HEK293 (cell line): ENCODE results near the gene RBCK1.

ENCODE experiments used
- CTCF ChIA-PET: fragments of 350-600 bp; formaldehyde crosslinking; extraction: SDS; loops from one replicate; lab custom pipeline; 2021; ENCODE audit warnings: antibody characterized with exemption; lab: Yijun Ruan, JAX
- POLR2A ChIA-PET: fragments of 300-600 bp; formaldehyde crosslinking; extraction: SDS; loops from one replicate; lab custom pipeline; 2020; ENCODE audit warnings: antibody characterized with exemption, inconsistent platforms; lab: Yijun Ruan, JAX
- H3K27ac ChIP-seq: fragments of 200-500 bp; sonication (Bioruptor generic); 2 replicates; pipeline ENCODE4 v1.5.1; 2014; ENCODE audit warnings: low read depth, low read length, control low read depth, inconsistent platforms; ENCODE audit errors: extremely low read depth
- H3K36me3 ChIP-seq, 2 experiments: fragments of 200-500 bp in 1 of 2; sonication (Bioruptor generic) in 1 of 2; 1 replicate in 1 of 2; 2 replicates in 1 of 2; pipeline ENCODE4 v1.5.1; 2014 to 2017; ENCODE audit warnings: inconsistent platforms in 2 of 2, low read length in 2 of 2; ENCODE audit not compliant: control insufficient read depth in 2 of 2, insufficient read depth in 1 of 2
- H3K4me1 ChIP-seq: fragments of 200-500 bp; sonication (Bioruptor generic); 2 replicates; pipeline ENCODE4 v1.5.1; 2014; ENCODE audit warnings: mild to moderate bottlenecking, low read length, inconsistent platforms; ENCODE audit not compliant: control insufficient read depth, insufficient read depth
- H3K4me3 ChIP-seq: 2 replicates; pipeline ENCODE4 v1.5.1; 2011; ENCODE audit warnings: low read depth, mild to moderate bottlenecking, control low read depth, low read length, moderate library complexity
- H3K9me3 ChIP-seq: fragments of 200-500 bp; sonication (Bioruptor generic); 2 replicates; pipeline ENCODE4 v1.5.1; 2014; ENCODE audit warnings: low read depth, low read length, inconsistent platforms; ENCODE audit not compliant: control insufficient read depth, insufficient read depth
- BCL11A ChIP-seq: fragments of 450-650 bp; formaldehyde crosslinking; IDR thresholded peaks from 2 replicates; pipeline ENCODE4 v1.5.1; 2016; ENCODE audit warnings: low read depth, missing biosample characterization, missing genetic modification characterization
- BCL11B ChIP-seq: fragments of 450-650 bp; formaldehyde crosslinking; IDR thresholded peaks from 2 replicates; pipeline ENCODE4 v1.5.1; 2016; ENCODE audit warnings: low read depth, missing biosample characterization, missing genetic modification characterization
- GLIS2 ChIP-seq: fragments of 450-650 bp; formaldehyde crosslinking; IDR thresholded peaks from 2 replicates; pipeline ENCODE4 v1.5.1; 2016; ENCODE audit warnings: missing biosample characterization, missing genetic modification characterization
- OSR2 ChIP-seq: fragments of 450-650 bp; formaldehyde crosslinking; IDR thresholded peaks from 2 replicates; pipeline ENCODE4 v1.5.1; 2016; ENCODE audit warnings: missing biosample characterization, missing genetic modification characterization
- SETDB1 ChIP-seq: IDR thresholded peaks from one replicate; pipeline ENCODE4 v1.6.1; 2017; ENCODE audit warnings: mild to moderate bottlenecking, low read length, moderate library complexity, mixed read lengths; ENCODE audit not compliant: insufficient read length
- WT1 ChIP-seq: fragments of 450-650 bp; formaldehyde crosslinking; IDR thresholded peaks from 2 replicates; pipeline ENCODE4 v1.5.1; 2016; ENCODE audit warnings: missing biosample characterization, missing genetic modification characterization
- ZBTB1 ChIP-seq: fragments of 450-650 bp; formaldehyde crosslinking; IDR thresholded peaks from 2 replicates; pipeline ENCODE4 v1.5.1; 2016; ENCODE audit warnings: missing biosample characterization, missing genetic modification characterization
- ZBTB17 ChIP-seq: fragments of 450-650 bp; formaldehyde crosslinking; IDR thresholded peaks from 2 replicates; pipeline ENCODE4 v1.5.1; 2016; ENCODE audit warnings: missing biosample characterization, missing genetic modification characterization
- ZBTB44 ChIP-seq: fragments of 450-650 bp; IDR thresholded peaks from 2 replicates; pipeline ENCODE4 v1.5.1; 2018; ENCODE audit warnings: missing biosample characterization, mild to moderate bottlenecking, missing genetic modification characterization
- ZBTB7A ChIP-seq: fragments of 450-650 bp; formaldehyde crosslinking; IDR thresholded peaks from 2 replicates; pipeline ENCODE4 v1.5.1; 2016; ENCODE audit warnings: low read depth, missing biosample characterization, missing genetic modification characterization
- ZBTB8A ChIP-seq: fragments of 450-650 bp; formaldehyde crosslinking; IDR thresholded peaks from 2 replicates; pipeline ENCODE4 v1.5.1; 2016; ENCODE audit warnings: missing biosample characterization, missing genetic modification characterization
- ZFHX2 ChIP-seq: fragments of 450-650 bp; formaldehyde crosslinking; conservative IDR thresholded peaks from 2 replicates; pipeline ENCODE4 v1.5.1; 2016; ENCODE audit warnings: missing biosample characterization, missing genetic modification characterization
- ZFP37 ChIP-seq: fragments of 450-650 bp; formaldehyde crosslinking; IDR thresholded peaks from 2 replicates; pipeline ENCODE4 v1.5.1; 2016; ENCODE audit warnings: missing biosample characterization, missing genetic modification characterization
- ZNF112 ChIP-seq: fragments of 450-650 bp; formaldehyde crosslinking; IDR thresholded peaks from 2 replicates; pipeline ENCODE4 v1.5.0; 2017; ENCODE audit warnings: missing biosample characterization, missing genetic modification characterization
- ZNF114 ChIP-seq: fragments of 450-650 bp; formaldehyde crosslinking; IDR thresholded peaks from 2 replicates; pipeline ENCODE4 v1.5.0; 2017; ENCODE audit warnings: missing biosample characterization, missing genetic modification characterization
- ZNF121 ChIP-seq: fragments of 450-650 bp; formaldehyde crosslinking; IDR thresholded peaks from 2 replicates; pipeline ENCODE4 v1.5.1; 2016; ENCODE audit warnings: missing biosample characterization, missing genetic modification characterization
- ZNF26 ChIP-seq: fragments of 450-650 bp; formaldehyde crosslinking; IDR thresholded peaks from 2 replicates; pipeline ENCODE4 v1.5.1; 2016; ENCODE audit warnings: missing biosample characterization, missing genetic modification characterization
- ZNF324 ChIP-seq: fragments of 450-650 bp; formaldehyde crosslinking; IDR thresholded peaks from 2 replicates; pipeline ENCODE4 v1.5.1; 2016; ENCODE audit warnings: missing biosample characterization, missing genetic modification characterization
- ZNF341 ChIP-seq: fragments of 450-650 bp; formaldehyde crosslinking; IDR thresholded peaks from 2 replicates; pipeline ENCODE4; 2016; ENCODE audit warnings: low read depth, missing biosample characterization, missing genetic modification characterization
- ZNF366 ChIP-seq: fragments of 450-650 bp; formaldehyde crosslinking; conservative IDR thresholded peaks from 2 replicates; pipeline ENCODE4 v1.5.1; 2016; ENCODE audit warnings: missing biosample characterization, missing genetic modification characterization
- ZNF426 ChIP-seq: fragments of 450-650 bp; formaldehyde crosslinking; IDR thresholded peaks from 2 replicates; pipeline ENCODE4 v1.5.1; 2017; ENCODE audit warnings: missing biosample characterization, missing genetic modification characterization, mild to moderate bottlenecking, inconsistent platforms, moderate library complexity
- ZNF513 ChIP-seq: fragments of 450-650 bp; IDR thresholded peaks from 2 replicates; pipeline ENCODE4 v1.5.1; 2018; ENCODE audit warnings: missing biosample characterization, missing genetic modification characterization
- ZNF621 ChIP-seq: fragments of 450-650 bp; formaldehyde crosslinking; IDR thresholded peaks from 2 replicates; pipeline ENCODE4 v1.5.1; 2017; ENCODE audit warnings: missing biosample characterization, missing genetic modification characterization
- ZNF624 ChIP-seq: fragments of 450-650 bp; formaldehyde crosslinking; IDR thresholded peaks from 2 replicates; pipeline ENCODE4 v1.5.1; 2017; ENCODE audit warnings: missing biosample characterization, missing genetic modification characterization
- ZNF768 ChIP-seq: fragments of 450-650 bp; formaldehyde crosslinking; IDR thresholded peaks from 2 replicates; pipeline ENCODE4 v1.5.1; 2018; ENCODE audit warnings: missing biosample characterization, mild to moderate bottlenecking, missing genetic modification characterization
- ZNF791 ChIP-seq: fragments of 450-650 bp; formaldehyde crosslinking; IDR thresholded peaks from 2 replicates; pipeline ENCODE4 v1.5.1; 2016; ENCODE audit warnings: missing biosample characterization, missing genetic modification characterization
- ZNF830 ChIP-seq: fragments of 450-650 bp; IDR thresholded peaks from 2 replicates; pipeline ENCODE4 v1.5.0; 2018; ENCODE audit warnings: missing biosample characterization, missing genetic modification characterization, low read depth, mild to moderate bottlenecking, moderate library complexity
- ZSCAN16 ChIP-seq: fragments of 450-650 bp; formaldehyde crosslinking; IDR thresholded peaks from 2 replicates; pipeline ENCODE4 v1.5.1; 2016; ENCODE audit warnings: missing biosample characterization, missing genetic modification characterization

Gene RBCK1

DNA sequence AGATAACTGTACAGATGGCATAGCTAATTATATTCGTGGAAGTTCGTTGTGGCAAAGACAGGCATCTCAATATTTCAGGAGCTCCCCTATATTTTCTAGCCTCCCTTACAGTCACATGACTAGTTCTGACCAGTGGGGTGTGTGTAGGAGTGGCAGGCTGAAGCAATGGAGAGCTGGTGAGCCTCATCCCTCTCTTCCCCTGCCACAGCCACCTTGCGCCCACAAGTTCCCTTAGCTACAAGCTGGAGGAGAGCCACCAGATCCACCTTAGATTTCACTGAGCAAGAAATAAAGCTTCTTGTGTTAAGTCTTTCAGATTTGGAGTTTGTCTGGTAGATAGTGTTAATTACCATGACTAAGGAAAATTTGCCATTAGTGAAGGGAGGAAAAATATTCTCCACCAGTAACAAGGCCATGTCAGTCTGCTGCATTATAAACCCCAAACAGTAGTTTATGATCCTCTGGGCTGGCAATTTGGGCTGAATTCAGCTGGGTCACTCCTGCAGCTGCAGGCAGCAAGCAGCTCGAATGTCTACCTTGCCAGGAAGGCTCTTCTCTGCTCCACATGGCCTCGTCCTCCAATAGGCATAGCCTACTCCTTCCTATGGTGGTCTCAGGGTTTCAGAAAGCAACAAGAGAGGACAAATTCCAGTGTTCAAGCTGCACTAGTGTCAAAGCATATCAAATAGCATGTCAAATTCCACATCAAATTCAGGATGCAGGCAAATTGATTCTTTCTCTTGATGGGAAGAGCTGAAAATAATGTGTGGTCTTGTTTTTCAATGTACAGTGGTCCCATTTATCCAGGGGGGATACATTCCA, 7.4 kb upstream of the RBCK1 start:
- ChIA-PET POLR2A (interaction anchor here (0.6 to 1.6 kb wide), 8 partner anchors 9 to 78 kb away, joined by 3 to 12 read pairs (median 3); partner anchors contain the start of gene NRSN2), CTCF (interaction anchor here (0.5 to 1.7 kb wide), 5 partner anchors 38 to 304 kb away, joined by 3 to 5 read pairs (median 3); no protein-coding TSS in a partner anchor)
- H3K27ac ChIP-seq = no peak overlapping the region
- peaks cover under 1 to 22% of the 10 kb centered on the region in 2 experiments; a peak in 1 of 3 replicates for H3K36me3 ChIP-seq
- TF ChIP-seq ZBTB44 (peak; percentile 74), ZBTB8A (tag by site-specific recombination) (peak; percentile 18; the same call in 1 of the 2 replicates), ZFP37 (no peak), ZFHX2 (tag by site-specific recombination) (0 out of 2 replicates have a peak, but pooled peaks have one; percentile 35), ZBTB17 (tag by site-specific recombination) (peak; percentile 84)
- TF ChIP-seq, all 188 proteins: peak for 4
- Histone ChIP-seq H3K4me3 (no peak overlapping the region), H3K4me1 (no peaks in the 10 kb centered on the region), H3K9me3 (no peaks in the 10 kb centered on the region)

GRCh38 chr20:401682-402495, 6.2 kb upstream of the RBCK1 start:
- H3K27ac ChIP-seq = no peak overlapping the region
- peaks cover 0 to 10% of the 10 kb centered on the region in 2 experiments; a peak in 1 of 3 replicates for H3K36me3 ChIP-seq
- no peaks in the 10 kb centered on the region for H3K9me3 ChIP-seq
- no peaks in the 10 kb centered on the region; the same call in none of the 2 replicates for H3K4me1 ChIP-seq
- CTCF ChIA-PET = interaction anchor here (0.7 to 1.7 kb wide), 4 partner anchors 47 to 265 kb away, joined by 3 to 5 read pairs (median 4); no protein-coding TSS in a partner anchor
- POLR2A ChIA-PET = interaction anchor here (0.6 to 0.7 kb wide), 2 partner anchors 16 to 24 kb away, joined by 3 read pairs; no protein-coding TSS in a partner anchor
- no peak overlapping the region for H3K4me3 ChIP-seq
- no peak for TF ChIP-seq ZNF114
- no peak for TF ChIP-seq ZSCAN16 (tag by site-specific recombination)
- no peak for TF ChIP-seq BCL11B (tag by site-specific recombination)
- TF ChIP-seq ZNF513 = 0 out of 2 replicates have a peak, but pooled peaks have one; percentile 26
- TF ChIP-seq WT1 (tag by site-specific recombination) = no peak
- no peak for TF ChIP-seq SETDB1
- no peak for TF ChIP-seq ZNF768
- no peak for TF ChIP-seq ZNF121 (tag by site-specific recombination)
- no peak for TF ChIP-seq ZNF791 (tag by site-specific recombination)
- no peak for TF ChIP-seq OSR2 (tag by site-specific recombination)
- no peak for TF ChIP-seq GLIS2
- TF ChIP-seq ZBTB8A (tag by site-specific recombination) = no peak
- TF ChIP-seq ZNF426 (tag by site-specific recombination) = no peak
- 0 out of 2 replicates have a peak, but pooled peaks have one; percentile 34 for TF ChIP-seq ZNF366 (tag by site-specific recombination)
- no peak for TF ChIP-seq ZNF624 (tag by site-specific recombination)
- TF ChIP-seq ZNF830 (tag by site-specific recombination) = no peak
- TF ChIP-seq ZNF621 (tag by site-specific recombination) = no peak
- TF ChIP-seq ZNF26 = no peak
- TF ChIP-seq ZBTB7A = no peak
- TF ChIP-seq ZNF341 (tag by site-specific recombination) = no peak
- no peak for TF ChIP-seq BCL11A (tag by site-specific recombination)
- TF ChIP-seq ZNF324 (tag by site-specific recombination) = peak; percentile 63; the same call in 1 of the 2 replicates
- TF ChIP-seq ZBTB1 (tag by site-specific recombination) = no peak
- no peak for TF ChIP-seq ZNF112 (tag by site-specific recombination)
- no peak for TF ChIP-seq ZFP37
